Muscle of arm (tissue), 12 donors: ENCODE results near the gene APOO. TPM values are rescaled to one million over a fixed set of nuclear protein-coding genes. Genes with fewer than 3 reads are reported as not detected.

Experiments
- DNase-seq: peaks from one replicate; pipeline ENCODE4 v3.0.0-alpha.2; 2013
- polyA plus RNA-seq, 12 donors: library from polyadenylated mRNA; unstranded; fragments of 120-200 nt; gene quantifications; one replicate each; pipeline ENCODE4 v1.2.1, GENCODE V29; 2013; ENCODE audit not compliant: insufficient read length in 12 of 12

Gene APOO
- polyA plus RNA-seq, 12 donors: 13.5 to 37.0 (median 19.6) TPM; not detected in 1

- DNase-seq: no peak
Observed at GRCh38 chrX:23788521-23788920, 119.2 kb downstream of the APOO start.

- DNase-seq: no peak
Observed at GRCh38 chrX:23787745-23788118, 120.0 kb downstream of the APOO start.

- DNase-seq: no peak
Observed at GRCh38 chrX:23786268-23786815, 121.4 kb downstream of the APOO start.

- DNase-seq: no peak
Observed at GRCh38 chrX:23785580-23785979, 122.2 kb downstream of the APOO start.

GRCh38 chrX:23784470-23785331, 123.0 kb downstream of the APOO start:
- DNase-seq: no peak

- no peak for DNase-seq
Observed at GRCh38 chrX:23783589-23784469, 123.9 kb downstream of the APOO start.

Other genes starting within 250 kb of the APOO start
- gene PRDX4, start 240.4 kb downstream of the APOO start, polyA plus RNA-seq: 100 to 1,000 TPM in 3 of 12 donors, 10 to 100 TPM in 8, not detected in 1; 31.7 to 147 (median 87.3) TPM
- 10 to 100 TPM in 11 of 12 donors, not detected in 1; 39.2 to 83.5 (median 60.2) TPM for gene ACOT9, start 164.7 kb downstream of the APOO start, polyA plus RNA-seq
- 100 to 1,000 TPM in 2 of 12 donors, 10 to 100 TPM in 9, not detected in 1; 31.7 to 113 (median 46.3) TPM for gene SAT1, start 124.8 kb downstream of the APOO start, polyA plus RNA-seq
- gene CXorf58, start 68 bp upstream of the APOO start, polyA plus RNA-seq: under 1 TPM in 5 of 12 donors, not detected in 7; 0.09 to 0.15 (median 0.11) TPM
- 10 to 100 TPM in 11 of 12 donors, not detected in 1; 10.1 to 14.0 (median 12.3) TPM for gene KLHL15, start 119.2 kb upstream of the APOO start, polyA plus RNA-seq
- 1,000 to 10,000 TPM in 1 of 12 donors, 100 to 1,000 TPM in 11; 101 to 2,108 (median 144) TPM for gene EIF2S3, start 147.0 kb upstream of the APOO start, polyA plus RNA-seq
- gene ZFX, start 241.8 kb upstream of the APOO start, polyA plus RNA-seq: 10 to 100 TPM in 11 of 12 donors, not detected in 1; 17.4 to 39.6 (median 25.3) TPM